Spinal cord (tissue), 10 donors: Measurements from ENCODE around the gene SPECC1L. TPM values are rescaled to one million over a fixed set of nuclear protein-coding genes. Genes with fewer than 3 reads are reported as not detected.

Experiments used
- DNase-seq, 6 donors: peaks; one replicate each; pipeline versions ENCODE4 v3.0.0 to v3.0.0-alpha.2; 2013 to 2015; ENCODE audit warnings: low spot score in 6 of 6, low read depth in 4 of 6
- H3K27ac ChIP-seq: one replicate; pipeline ENCODE4 v1.5.1; 2013; ENCODE audit warnings: low read depth, low read length, control low read depth
- H3K27me3 ChIP-seq: one replicate; pipeline ENCODE4 v1.6.1; 2013; ENCODE audit warnings: low read length; ENCODE audit not compliant: control insufficient read depth, insufficient read depth
- H3K36me3 ChIP-seq: one replicate; pipeline ENCODE4 v1.6.1; 2013; ENCODE audit warnings: low read length; ENCODE audit not compliant: control insufficient read depth, insufficient read depth
- H3K4me1 ChIP-seq: one replicate; pipeline ENCODE4 v1.6.1; 2013; ENCODE audit warnings: low read length; ENCODE audit not compliant: control insufficient read depth, insufficient read depth
- H3K4me3 ChIP-seq: one replicate; pipeline ENCODE4 v1.5.1; 2013; ENCODE audit warnings: low read depth, low read length, control low read depth
- H3K9me3 ChIP-seq: one replicate; pipeline ENCODE4 v1.6.1; 2013; ENCODE audit warnings: low read length; ENCODE audit not compliant: control insufficient read depth, insufficient read depth
- WGBS: methylation state at CpG from one replicate; pipeline ENCODE4 v1.1.5; 2013; ENCODE audit warnings: missing lambda C conversion rate; ENCODE audit not compliant: insufficient coverage; 5-methylcytosine and 5-hydroxymethylcytosine counted together
- polyA plus RNA-seq, 2 donors: library from polyadenylated mRNA; unstranded; fragments of 120-200 nt; gene quantifications; one replicate each; pipeline ENCODE4 v1.2.1, GENCODE V29; 2013; ENCODE audit not compliant: insufficient read length in 2 of 2
- total RNA-seq, 2 donors: library from RNA; depleted of rRNA in 1 of 2; stranded (reverse); fragments of 120-200 nt in 1 of 2; fragments of >200 nt in 1 of 2; gene quantifications; one replicate each; pipeline versions ENCODE4 v1.2.3 to v1.2.4, GENCODE V29; 2013 to 2014
- donor health status: healthy.

The SPECC1L gene
- total and polyA plus RNA-seq, 4 donors, result 37.0 to 50.5 (median 38.6) TPM

DNA sequence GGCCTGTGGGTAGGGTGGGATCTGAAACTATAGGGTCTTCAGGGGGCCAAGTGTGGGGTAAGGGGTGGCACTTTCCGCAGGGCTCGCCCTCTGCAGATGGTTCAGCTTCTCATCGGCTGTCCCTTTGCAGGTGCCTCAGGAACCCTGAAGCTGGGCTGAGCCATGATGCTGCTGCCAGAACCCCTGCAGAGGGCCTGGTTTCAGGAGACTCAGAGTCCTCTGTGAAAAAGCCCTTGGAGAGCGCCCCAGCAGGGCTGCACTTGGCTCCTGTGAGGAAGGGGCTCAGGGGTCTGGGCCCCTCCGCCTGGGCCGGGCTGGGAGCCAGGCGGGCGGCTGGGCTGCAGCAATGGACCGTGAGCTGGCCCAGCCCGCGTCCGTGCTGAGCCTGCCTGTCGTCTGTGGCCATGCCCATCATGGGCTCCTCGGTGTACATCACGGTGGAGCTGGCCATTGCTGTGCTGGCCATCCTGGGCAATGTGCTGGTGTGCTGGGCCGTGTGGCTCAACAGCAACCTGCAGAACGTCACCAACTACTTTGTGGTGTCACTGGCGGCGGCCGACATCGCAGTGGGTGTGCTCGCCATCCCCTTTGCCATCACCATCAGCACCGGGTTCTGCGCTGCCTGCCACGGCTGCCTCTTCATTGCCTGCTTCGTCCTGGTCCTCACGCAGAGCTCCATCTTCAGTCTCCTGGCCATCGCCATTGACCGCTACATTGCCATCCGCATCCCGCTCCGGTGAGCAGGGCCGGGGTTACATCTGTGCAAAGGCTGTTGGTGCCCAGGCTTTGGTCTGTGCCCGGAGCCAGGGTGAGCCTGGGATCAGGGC, 162.6 kb downstream of the SPECC1L start:
- H3K27ac ChIP-seq, result peak overlapping the region; percentile 47
- no peaks in the 10 kb centered on the region for H3K9me3 ChIP-seq

DNA sequence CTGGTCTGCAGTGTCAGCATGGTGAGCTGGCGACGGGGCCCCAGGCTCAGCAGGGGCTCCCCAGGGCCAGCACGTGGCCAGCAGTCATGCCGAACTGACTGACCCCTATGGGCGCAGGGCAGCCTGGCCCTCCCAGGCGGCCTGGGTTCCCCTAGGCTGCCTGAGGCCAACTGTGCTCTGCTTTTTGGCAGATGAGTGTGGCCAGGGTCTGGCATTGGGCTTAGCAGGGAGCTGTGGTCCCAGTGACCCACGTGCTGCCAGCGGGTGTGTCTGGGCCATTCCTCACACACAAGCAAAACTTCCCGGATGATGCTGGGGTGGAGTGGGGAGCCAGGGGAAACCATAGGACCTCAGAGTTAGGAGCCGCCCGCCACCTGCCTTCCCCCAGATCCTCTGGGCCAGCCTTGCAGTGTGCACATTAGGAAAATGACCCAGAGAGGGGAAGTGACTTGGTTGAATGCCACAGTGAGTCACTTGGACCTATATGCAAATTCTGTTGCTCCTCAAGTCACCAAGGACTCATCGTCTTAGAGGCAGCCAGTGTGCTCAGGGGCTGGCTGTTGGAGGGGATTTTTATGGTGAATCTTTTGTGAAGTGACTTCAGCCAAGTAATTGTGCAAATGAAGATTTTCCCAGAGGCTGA, 163.3 kb downstream of the SPECC1L start:
- DNase-seq, result no peak
- no peaks in the 10 kb centered on the region for H3K9me3 ChIP-seq
- H3K4me3 ChIP-seq, result no peak overlapping the region
- no peaks in the 10 kb centered on the region for H3K27me3 ChIP-seq
- H3K4me1 ChIP-seq, result peaks cover 75% of the 10 kb centered on the region
- peaks cover 10% of the 10 kb centered on the region for H3K36me3 ChIP-seq
- H3K27ac ChIP-seq, result peak overlapping the region; percentile 47
- WGBS, result 83% methylated on average over 6 of the region's 12 CpGs

More for the DNA sequence above, 162.6 kb downstream of the SPECC1L start:
- Histone ChIP-seq H3K27me3 (no peaks in the 10 kb centered on the region), H3K4me1 (peaks cover 80% of the 10 kb centered on the region), H3K36me3 (peaks cover 10% of the 10 kb centered on the region), H3K4me3 (no peak overlapping the region)
- no peak for DNase-seq
- WGBS, result 77% methylated on average over 34 of the region's 34 CpGs

DNA sequence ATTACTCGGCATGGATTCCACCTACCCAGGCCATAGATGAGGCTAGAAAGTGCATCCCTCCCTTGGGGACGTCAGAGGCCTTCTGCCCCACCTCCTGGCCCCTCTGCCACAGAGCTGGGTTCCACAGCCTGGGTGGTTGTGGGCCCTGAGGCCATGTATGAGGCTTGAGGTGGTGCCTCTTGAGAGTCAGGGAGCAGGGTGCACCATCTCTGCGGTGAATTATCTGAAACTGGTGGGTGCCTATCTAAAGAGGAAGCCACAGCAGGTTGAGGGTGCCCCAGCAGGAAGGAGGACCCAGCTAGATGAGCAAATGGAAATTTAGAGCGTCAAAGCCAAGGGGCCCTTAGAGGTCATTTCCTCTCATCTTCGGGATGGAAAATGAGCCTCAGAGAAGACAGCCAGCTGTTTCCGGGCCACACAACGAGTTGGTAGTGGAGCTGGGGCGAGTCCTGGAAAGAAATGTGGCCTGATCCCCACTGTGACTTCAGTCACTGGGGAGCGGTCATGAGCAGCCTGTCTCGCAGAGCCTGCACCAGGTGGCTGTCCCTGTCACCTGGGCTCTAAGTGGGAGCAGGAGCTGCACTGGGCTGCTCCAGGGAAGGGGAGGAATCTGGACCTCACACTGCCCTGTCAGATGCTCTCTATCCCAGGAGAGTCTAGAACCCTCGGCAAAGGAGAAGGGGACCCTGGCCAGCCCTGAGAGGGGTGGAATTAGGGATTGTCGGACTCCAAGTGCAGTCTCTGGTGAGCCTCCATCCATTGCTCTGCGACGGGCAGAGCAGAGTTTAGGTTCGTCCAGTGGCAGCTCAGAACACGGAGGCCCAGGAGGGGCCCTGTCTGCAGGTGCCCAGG, 164.1 kb downstream of the SPECC1L start:
- H3K27ac ChIP-seq, result peak overlapping the region; percentile 69
- H3K9me3 ChIP-seq, result no peaks in the 10 kb centered on the region
- H3K4me1 ChIP-seq, result peaks cover 69% of the 10 kb centered on the region
- H3K27me3 ChIP-seq, result no peaks in the 10 kb centered on the region
- WGBS, result 78% methylated on average over 16 of the region's 16 CpGs
- peaks cover 10% of the 10 kb centered on the region for H3K36me3 ChIP-seq
- peak in 1 of 6 donors; percentile 46 for DNase-seq
- no peak overlapping the region for H3K4me3 ChIP-seq

- H3K4me3 ChIP-seq, result no peak overlapping the region
- no CpG with 5 or more reads among the region's 2 CpGs for WGBS
- peak overlapping the region; percentile 69 for H3K27ac ChIP-seq
- no peak for DNase-seq
- H3K36me3 ChIP-seq, result peaks cover 10% of the 10 kb centered on the region
- no peaks in the 10 kb centered on the region for H3K9me3 ChIP-seq
- no peaks in the 10 kb centered on the region for H3K27me3 ChIP-seq
- peaks cover 63% of the 10 kb centered on the region for H3K4me1 ChIP-seq
Observed at GRCh38 chr22:24435323-24435645, 164.7 kb downstream of the SPECC1L start.

DNA sequence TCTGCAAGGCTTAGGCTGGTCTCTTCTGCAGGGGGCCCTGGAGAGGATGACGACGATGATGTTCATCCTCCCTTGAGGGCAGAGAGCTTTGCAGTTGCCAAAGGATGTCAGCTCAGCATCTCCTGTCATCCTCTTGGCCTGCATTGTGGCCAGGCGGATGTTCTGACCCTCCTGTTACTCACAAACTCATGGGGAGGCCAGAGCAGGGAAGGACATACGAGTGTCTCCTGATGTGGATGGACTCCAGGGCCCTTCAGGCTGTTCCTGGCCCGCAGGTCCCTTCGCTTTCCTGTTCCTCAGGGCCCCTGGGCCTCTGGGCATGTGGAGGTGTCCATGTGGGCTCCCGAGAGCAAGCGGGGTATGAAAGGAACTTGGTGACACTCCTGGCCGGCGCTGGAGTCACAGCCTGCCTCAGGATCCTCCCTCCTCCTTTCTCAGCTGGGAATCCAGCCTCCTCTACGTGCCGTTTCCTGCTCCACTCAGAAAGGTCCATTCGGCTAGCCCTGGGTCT, 165.3 kb downstream of the SPECC1L start:
- peak overlapping the region; percentile 69 for H3K27ac ChIP-seq
- H3K36me3 ChIP-seq, result peaks cover 13% of the 10 kb centered on the region
- 84% methylated on average over 13 of the region's 13 CpGs for WGBS
- no peak overlapping the region for H3K4me3 ChIP-seq
- H3K9me3 ChIP-seq, result no peaks in the 10 kb centered on the region
- H3K27me3 ChIP-seq, result no peaks in the 10 kb centered on the region
- H3K4me1 ChIP-seq, result peaks cover 57% of the 10 kb centered on the region
- DNase-seq, result no peak

DNA sequence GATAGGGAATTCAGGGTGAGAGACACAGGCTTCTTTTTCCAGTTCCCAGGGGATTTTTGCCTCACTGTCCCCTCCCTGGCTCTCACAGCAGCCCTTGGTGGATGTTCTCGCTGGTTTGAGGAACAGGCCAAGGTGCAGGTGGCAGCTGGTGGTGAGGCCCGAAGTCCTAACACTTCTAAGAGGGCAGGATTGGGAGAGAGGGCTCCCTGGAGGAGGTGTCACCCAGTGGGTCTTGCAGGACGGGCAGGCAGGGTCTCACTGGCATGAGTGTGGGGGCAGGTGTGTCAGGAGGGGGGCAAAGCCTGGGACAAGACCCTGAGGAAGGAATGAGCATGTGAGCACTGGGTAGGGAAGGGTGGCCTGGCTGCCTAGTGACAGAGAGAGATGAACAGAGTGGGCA, 165.9 kb downstream of the SPECC1L start:
- Histone ChIP-seq H3K9me3 (no peaks in the 10 kb centered on the region), H3K4me3 (no peak overlapping the region), H3K36me3 (peaks cover 20% of the 10 kb centered on the region), H3K27ac (peak overlapping the region; percentile 45), H3K27me3 (no peaks in the 10 kb centered on the region), H3K4me1 (peaks cover 57% of the 10 kb centered on the region)
- DNase-seq, result no peak
- 90% methylated on average over 3 of the region's 3 CpGs for WGBS

GRCh38 chr22:24437091-24437490, 166.5 kb downstream of the SPECC1L start:
- H3K4me3 ChIP-seq, result no peak overlapping the region
- 94% methylated on average over 3 of the region's 4 CpGs for WGBS
- no peaks in the 10 kb centered on the region for H3K9me3 ChIP-seq
- DNase-seq, result no peak
- no peak overlapping the region for H3K27ac ChIP-seq
- H3K36me3 ChIP-seq, result peaks cover 25% of the 10 kb centered on the region
- peaks cover 57% of the 10 kb centered on the region for H3K4me1 ChIP-seq
- no peaks in the 10 kb centered on the region for H3K27me3 ChIP-seq

- no peaks in the 10 kb centered on the region for H3K9me3 ChIP-seq
- DNase-seq, result peak in 1 of 6 donors; percentile 43
- 68% methylated on average over 4 of the region's 5 CpGs for WGBS
- H3K27ac ChIP-seq, result no peak overlapping the region
- no peak overlapping the region for H3K4me3 ChIP-seq
- no peaks in the 10 kb centered on the region for H3K27me3 ChIP-seq
- peaks cover 25% of the 10 kb centered on the region for H3K36me3 ChIP-seq
- H3K4me1 ChIP-seq, result peaks cover 52% of the 10 kb centered on the region
Observed at GRCh38 chr22:24437741-24438328, 167.2 kb downstream of the SPECC1L start.

DNA sequence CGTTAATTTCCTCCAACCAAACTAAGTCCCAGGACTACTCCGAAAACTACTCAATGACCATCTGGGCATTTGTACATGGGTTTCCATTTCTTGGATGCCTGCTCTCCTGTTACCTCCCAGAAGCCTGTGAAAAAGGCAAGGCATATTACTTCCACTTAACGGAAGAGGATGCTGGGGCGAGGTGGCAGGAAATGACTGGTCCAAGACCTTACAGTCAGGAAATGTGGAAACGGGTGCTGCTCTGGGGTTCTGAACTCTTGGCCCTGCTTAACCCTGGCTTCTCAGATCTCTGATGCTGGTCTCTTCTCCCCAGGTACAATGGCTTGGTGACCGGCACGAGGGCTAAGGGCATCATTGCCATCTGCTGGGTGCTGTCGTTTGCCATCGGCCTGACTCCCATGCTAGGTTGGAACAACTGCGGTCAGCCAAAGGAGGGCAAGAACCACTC, 169.7 kb downstream of the SPECC1L start:
- no peak overlapping the region for H3K4me3 ChIP-seq
- WGBS, result 97% methylated on average over 10 of the region's 10 CpGs
- peaks cover 35% of the 10 kb centered on the region for H3K4me1 ChIP-seq
- H3K36me3 ChIP-seq, result peaks cover 15% of the 10 kb centered on the region
- DNase-seq, result no peak
- H3K9me3 ChIP-seq, result no peaks in the 10 kb centered on the region
- H3K27ac ChIP-seq, result no peak overlapping the region
- H3K27me3 ChIP-seq, result no peaks in the 10 kb centered on the region
